GM08714 (cell line): ENCODE results near the gene PFKM.
"Not testable (repeated sequence)": the region's sequence is repeated elsewhere in the genome, so short reads cannot be mapped to it uniquely, and the experiment has no call there.

Source experiments
- H3K4me3 ChIP-seq: fragments of 200-500 bp; sonication (Bioruptor generic); 2 replicates; pipeline ENCODE4 v1.5.1; 2014; ENCODE audit warnings: mild to moderate bottlenecking, low read length, inconsistent platforms
- ZNF274 ChIP-seq: IDR thresholded peaks from 2 replicates; pipeline ENCODE4 v1.6.1; 2012; ENCODE audit warnings: mild to moderate bottlenecking, low read depth, low read length

PFKM gene

DNA sequence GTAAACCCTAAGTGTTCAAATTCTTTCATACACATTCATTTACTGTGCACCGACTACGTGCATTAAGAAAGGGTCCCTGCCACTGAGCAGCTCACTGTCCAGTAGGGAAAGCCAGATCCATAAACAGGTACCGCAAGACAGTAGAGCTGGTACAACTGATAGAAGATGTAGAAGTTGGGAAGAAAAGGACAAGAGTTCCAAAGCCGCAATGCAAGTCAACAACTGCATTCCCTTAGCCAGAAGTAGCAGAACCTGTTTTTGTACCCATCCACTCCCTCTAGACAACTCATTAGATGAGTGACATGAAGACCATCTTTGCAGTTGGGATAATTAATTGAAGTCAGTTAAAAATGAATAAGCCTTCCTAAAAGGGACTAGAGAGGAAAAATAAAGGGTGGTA lies 14.6 kb upstream of the PFKM start:
- peak overlapping the region; percentile 88 for H3K4me3 ChIP-seq
- no peak for TF ChIP-seq ZNF274

- H3K4me3 ChIP-seq: peak overlapping the region; percentile 88
- TF ChIP-seq ZNF274: no peak
Observed at GRCh38 chr12:48105321-48105866, 13.8 kb upstream of the PFKM start.

DNA sequence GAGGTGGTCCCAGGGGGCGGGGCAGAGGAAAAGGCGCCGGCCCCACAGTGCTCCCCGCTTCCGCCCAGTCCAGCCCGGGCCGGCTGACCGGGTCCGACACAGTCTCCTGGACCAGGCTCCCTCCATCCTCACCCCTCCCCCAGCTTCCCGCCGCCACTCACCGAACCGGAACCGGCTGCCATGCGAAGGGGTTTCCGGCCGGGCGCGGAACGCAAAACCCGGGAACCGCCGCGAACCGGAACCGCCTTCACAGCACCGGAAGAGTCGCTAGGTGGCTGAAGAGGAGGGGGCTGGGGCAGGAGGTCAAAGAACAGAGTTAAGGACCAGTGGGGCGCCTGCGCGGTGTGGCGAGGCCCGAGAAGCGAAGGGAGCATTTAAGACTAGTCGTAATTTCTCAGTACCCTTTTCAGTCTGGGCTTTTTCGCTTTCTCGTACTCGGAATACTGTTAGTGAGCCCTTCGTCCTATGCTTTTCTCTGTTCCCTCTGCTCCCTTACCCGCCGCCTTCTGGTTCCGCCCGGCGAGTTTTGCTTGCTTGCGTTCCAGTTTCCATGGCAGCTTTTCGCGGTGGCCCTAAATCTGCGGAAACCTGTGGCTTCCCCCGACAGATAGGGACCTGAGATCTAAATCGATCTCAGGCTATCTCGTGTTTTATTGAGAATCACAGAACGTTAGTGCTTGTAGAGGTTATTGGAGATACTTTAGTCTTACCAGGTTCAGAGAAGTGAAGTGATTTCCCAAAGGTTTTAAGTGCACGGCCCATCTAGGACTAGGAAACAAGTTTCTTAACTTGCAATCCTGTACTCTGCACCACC lies 13.1 kb upstream of the PFKM start, which contains the start of gene SENP1:
Gene SENP1 (minus strand): TSS at position 213 of the 814 bp plus-strand sequence. CDS start 4,607 bp downstream, outside the sequence.
- no peak for TF ChIP-seq ZNF274

GRCh38 chr12:48106681-48107613 lies 12.2 kb upstream of the PFKM start:
- H3K4me3 ChIP-seq: peak overlapping the region; percentile 88
- no peak for TF ChIP-seq ZNF274

More for the DNA sequence above, 13.1 kb upstream of the PFKM start, which contains the start of gene SENP1:
- H3K4me3 ChIP-seq: peak within 1 kb of the TSS; percentile 88

DNA sequence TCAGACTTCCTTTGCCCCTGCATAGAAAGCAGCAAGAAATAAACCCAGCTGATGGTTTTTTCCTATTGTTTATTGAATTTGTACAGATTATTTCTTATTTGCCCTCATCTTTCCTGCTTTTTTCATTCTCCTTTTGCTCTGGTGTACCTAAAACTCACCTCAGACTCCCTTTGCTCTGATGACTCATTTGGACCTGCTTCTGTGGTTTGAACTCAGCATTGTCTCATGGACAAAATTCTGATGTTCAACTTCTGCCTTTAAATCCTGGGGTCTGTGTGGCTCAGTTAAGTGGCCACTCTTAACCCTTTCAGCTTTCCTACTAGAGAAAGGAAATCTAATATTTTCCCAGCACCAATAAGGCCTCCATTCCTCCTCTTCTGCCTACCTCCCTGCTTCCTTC lies 9.7 kb upstream of the PFKM start:
- TF ChIP-seq ZNF274: no peak
- no peak overlapping the region for H3K4me3 ChIP-seq

- no peak overlapping the region for H3K4me3 ChIP-seq
- TF ChIP-seq ZNF274: no peak
Observed at GRCh38 chr12:48110691-48111311, 8.4 kb upstream of the PFKM start.

DNA sequence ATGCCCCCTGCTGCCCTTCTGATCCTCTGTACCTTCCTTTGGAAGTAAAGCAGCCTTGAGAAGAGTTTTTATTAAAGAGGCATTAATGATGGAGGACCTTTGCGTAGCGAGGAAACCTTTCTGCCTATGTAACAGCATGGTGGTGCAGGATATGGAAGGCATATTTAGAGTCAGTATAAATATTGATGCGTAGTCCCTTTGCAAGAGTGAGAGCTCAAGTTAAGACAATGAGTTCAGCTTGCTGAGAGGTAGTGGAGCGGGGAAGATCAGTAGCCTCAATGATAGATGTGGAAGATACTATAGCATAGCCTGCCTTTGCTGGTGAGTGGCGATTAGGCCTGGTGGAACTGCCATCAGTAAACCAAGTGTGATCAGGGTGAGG lies 7.9 kb upstream of the PFKM start:
- not testable (repeated sequence) for H3K4me3 ChIP-seq

DNA sequence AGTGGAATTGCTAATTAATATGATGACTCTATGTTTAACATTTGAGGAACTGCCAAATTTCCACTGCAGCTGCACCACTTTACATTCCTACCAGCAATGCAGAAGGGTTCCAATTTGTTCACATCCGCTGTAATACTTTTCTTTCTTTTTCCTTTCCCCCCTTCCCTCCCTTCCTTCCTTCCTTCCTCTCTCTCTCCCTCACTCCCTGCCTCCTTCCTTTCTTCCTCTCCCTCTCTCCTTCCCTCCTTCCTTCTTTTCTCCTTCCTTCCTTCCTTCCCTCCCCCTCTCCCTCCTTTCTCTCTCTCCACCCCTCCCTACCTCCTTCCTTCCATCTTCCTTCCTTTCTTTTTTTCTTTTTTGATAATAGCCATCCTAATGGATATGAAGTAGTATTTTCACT lies 3.2 kb upstream of the PFKM start:
- H3K4me3 ChIP-seq: no peak overlapping the region
- no peak for TF ChIP-seq ZNF274

DNA sequence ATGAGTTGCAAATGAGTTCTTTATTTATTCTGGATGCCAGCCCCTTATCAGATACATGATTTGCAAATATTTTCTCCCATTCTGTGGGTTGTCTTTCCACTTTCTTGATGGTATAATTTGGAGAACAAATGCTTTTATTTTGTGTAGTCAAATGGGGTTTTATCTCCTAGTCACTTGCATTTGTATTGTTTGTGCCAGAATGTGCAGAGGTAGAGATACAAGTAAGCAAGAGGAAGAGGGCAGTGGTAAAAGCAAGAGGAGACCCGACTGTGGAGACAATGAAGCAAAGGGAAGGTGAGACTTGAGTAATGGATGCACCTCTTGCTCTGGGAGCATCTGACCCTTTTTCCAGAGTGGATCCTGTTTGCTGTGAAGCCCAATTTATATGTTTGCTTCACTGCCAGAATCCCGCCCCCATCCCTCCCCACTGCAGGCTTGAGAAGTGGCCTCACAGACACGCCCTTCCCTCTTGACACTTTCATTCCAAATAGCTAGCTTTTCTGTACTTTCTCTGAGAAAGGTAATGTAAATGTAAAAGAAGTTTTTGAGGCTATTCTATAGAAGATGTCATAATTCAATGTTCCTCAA lies 786 bp upstream of the PFKM start:
- H3K4me3 ChIP-seq: no peak overlapping the region
- no peak for TF ChIP-seq ZNF274

- no peak for TF ChIP-seq ZNF274
- peak overlapping the region; percentile 90 for H3K4me3 ChIP-seq
Observed at GRCh38 chr12:48119834-48120195, 651 bp downstream of the PFKM start.

GRCh38 chr12:48121522-48121921 lies 2.4 kb downstream of the PFKM start:
- no peak for TF ChIP-seq ZNF274
- no peak overlapping the region for H3K4me3 ChIP-seq

DNA sequence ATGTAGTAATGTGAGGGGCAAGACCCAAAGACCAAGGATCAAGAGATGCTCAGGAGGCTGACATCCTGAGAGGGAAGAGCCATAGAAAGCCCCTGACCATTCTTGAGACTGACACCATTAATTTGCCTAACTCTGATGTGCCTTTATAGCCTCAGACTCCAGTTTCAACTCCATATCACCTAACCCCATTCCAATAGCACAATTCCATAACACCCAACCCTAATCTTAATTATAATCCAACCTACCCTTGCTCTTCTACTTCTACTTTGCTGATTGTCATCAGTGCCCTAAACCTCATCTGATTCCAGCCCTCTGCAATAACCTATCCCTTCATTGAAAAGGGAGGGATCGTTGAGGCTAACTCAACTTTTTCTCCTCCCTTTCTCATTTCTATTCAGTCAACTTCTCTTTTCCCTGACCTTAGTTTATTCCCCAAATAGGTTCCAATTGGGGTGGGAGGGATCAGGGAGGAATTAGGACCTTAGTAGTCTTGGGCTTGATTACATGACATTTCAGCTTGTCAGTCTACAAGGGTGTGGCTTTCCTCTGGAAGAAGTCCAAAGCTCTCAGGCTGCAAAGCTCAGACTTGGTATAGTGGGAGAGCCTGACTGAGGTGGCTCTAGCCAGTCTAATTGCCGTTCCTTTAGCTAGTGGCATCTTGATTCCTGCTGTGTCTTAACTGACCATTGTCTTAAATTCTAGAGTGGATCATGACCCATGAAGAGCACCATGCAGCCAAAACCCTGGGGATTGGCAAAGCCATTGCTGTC lies 3.1 kb downstream of the PFKM start:
- H3K4me3 ChIP-seq: no peak overlapping the region

GRCh38 chr12:48123169-48123568 lies 4.0 kb downstream of the PFKM start:
- no peak for TF ChIP-seq ZNF274
- H3K4me3 ChIP-seq: no peak overlapping the region

More for the DNA sequence above, 3.1 kb downstream of the PFKM start:
- TF ChIP-seq ZNF274: no peak

GRCh38 chr12:48125542-48125941 lies 6.4 kb downstream of the PFKM start:
- H3K4me3 ChIP-seq: not testable (repeated sequence)
